ENCODE results near the gene CPLANE2. TPM values are rescaled to one million over a fixed set of nuclear protein-coding genes. Genes with fewer than 3 reads are reported as not detected.

Gene CPLANE2
- total RNA-seq, 1 experiment from 2014 or later, result 6.3 TPM

DNA sequence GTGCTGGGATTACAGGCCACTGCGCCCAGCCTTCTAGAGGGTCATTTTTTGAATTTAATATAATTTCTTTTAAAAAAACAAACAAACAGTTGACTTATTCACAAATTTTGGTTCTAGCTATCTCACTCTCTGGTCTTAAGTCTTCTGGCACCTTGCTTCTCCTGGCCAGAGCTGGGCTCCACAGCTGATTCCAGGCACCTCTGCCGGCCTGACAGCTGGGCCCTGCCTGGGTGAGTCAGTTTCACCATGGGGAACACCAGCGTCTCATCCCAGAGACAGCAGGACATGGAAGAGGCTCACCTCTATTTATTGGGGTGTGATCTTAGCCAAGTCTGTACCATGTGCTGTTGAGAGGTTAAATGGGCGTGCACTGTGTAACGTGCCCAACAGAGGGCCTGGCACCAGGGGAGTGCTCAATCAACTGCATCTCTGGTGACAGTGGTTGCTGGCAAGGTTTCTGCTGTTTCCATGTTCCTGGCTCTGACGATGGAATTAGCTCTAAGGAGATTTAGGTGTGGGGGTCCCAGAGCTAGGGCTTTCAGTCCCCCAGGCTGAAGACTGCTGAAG, 956 bp downstream of the CPLANE2 start:
- Histone ChIP-seq H2BK5ac (ENCODE audit: insufficient read length, low read length) (no peak overlapping the region), H3K23ac (ENCODE audit: insufficient read length, low read depth, low read length) (no peak overlapping the region), H3K79me1 (ENCODE audit: insufficient read depth, low read depth, low read length, poor library complexity, severe bottlenecking) (no peaks in the 10 kb centered on the region), H2AK5ac (ENCODE audit: insufficient read length, low read length) (no peak overlapping the region), H3T11ph (ENCODE audit: low read length) (no peak overlapping the region), H3K14ac (ENCODE audit: insufficient read depth, low read length) (no peak overlapping the region), H3K4ac (ENCODE audit: low read depth, low read length) (no peak overlapping the region), H4K91ac (ENCODE audit: insufficient read length, low read depth, low read length) (no peak overlapping the region), H3K9me3 (ENCODE audit: control insufficient read depth, low read depth, low read length) (no peaks in the 10 kb centered on the region), H3K79me2 (ENCODE audit: insufficient read depth, low read length) (no peaks in the 10 kb centered on the region), H3K27ac (ENCODE audit: insufficient read length, low read depth, low read length) (no peak overlapping the region), H2BK20ac (ENCODE audit: low read depth, low read length, poor library complexity, severe bottlenecking) (no peak overlapping the region), H4K5ac (ENCODE audit: insufficient read length, low read depth, low read length) (no peak overlapping the region), H3K9ac (ENCODE audit: extremely low read depth, insufficient read length, low read length) (no peak overlapping the region), H3K4me2 (ENCODE audit: insufficient read depth, insufficient read length, low read length) (peak overlapping the region; percentile 83), H2BK12ac (ENCODE audit: insufficient read length, low read depth, low read length) (no peak overlapping the region), H2BK120ac (ENCODE audit: low read depth, low read length, poor library complexity, severe bottlenecking) (no peak overlapping the region), H3K56ac (ENCODE audit: insufficient read length, low read depth, low read length) (no peak overlapping the region), H3K23me2 (ENCODE audit: insufficient read length, low read depth, low read length, poor library complexity, severe bottlenecking) (peaks cover 6% of the 10 kb centered on the region), H2AFZ (ENCODE audit: low read length) (no peak overlapping the region), H3K27me3 (ENCODE audit: insufficient read depth, low read length) (no peaks in the 10 kb centered on the region), H3K18ac (ENCODE audit: insufficient read length, low read depth, low read length) (no peak overlapping the region), H4K20me1 (ENCODE audit: control insufficient read depth, insufficient read depth, insufficient read length) (no peaks in the 10 kb centered on the region), H4K8ac (replicated peaks; ENCODE audit: insufficient read length, low read depth, low read length) (no peak overlapping the region), H2BK15ac (ENCODE audit: low read depth, low read length) (no peak overlapping the region), H3K4me1 (ENCODE audit: insufficient read depth, low read length) (0 out of 2 replicates have a peak, but pooled peaks cover 5% of the 10 kb centered on the region)
- peaks cover 5% of the 10 kb centered on the region for H3K27me3 Mint-ChIP-seq (ENCODE audit: low read depth)
- no peaks in the 10 kb centered on the region; a peak in 2 of 5 replicates for H3K9me3 Mint-ChIP-seq
- TF ChIP-seq CTCF (conservative IDR thresholded peaks at IDR 0.05), result peak; percentile 52
- no peak for DNase-seq
- H3K4me1 Mint-ChIP-seq, result peaks cover 6 to 13% of the 10 kb centered on the region in 2 experiments
- no CpG with 5 or more reads among the region's 6 CpGs for WGBS (ENCODE audit: extremely low coverage, insufficient read length, low lambda C conversion rate)
- no peaks in the 10 kb centered on the region; a peak in 1 of 7 replicates for H3K36me3 Mint-ChIP-seq (ENCODE audit: insufficient read depth in 1 of 3, low read depth in 3 of 3)
- no peak overlapping the region for H3K27ac Mint-ChIP-seq
- peak overlapping the region; percentile 85 to 89 for H3K4me3 Mint-ChIP-seq

Measured in H9 (cell line).